HepG2 (cell line): ENCODE measurements around the gene KRABD2.

Experiments
- AGO1 ChIP-seq: fragments of 200-400 bp; formaldehyde crosslinking; IDR thresholded peaks from 2 replicates; pipeline ENCODE4 v1.6.1; 2017; ENCODE audit warnings: mild to moderate bottlenecking, low read depth, low read length, moderate library complexity; ENCODE audit not compliant: poor library complexity, severe bottlenecking
- BCL3 ChIP-seq: sonication (generic); formaldehyde crosslinking; IDR thresholded peaks from 2 replicates; pipeline ENCODE4 v1.5.1; 2020; ENCODE audit warnings: mild to moderate bottlenecking, missing genetic modification reagents, moderate library complexity
- CREB1 ChIP-seq, 2 experiments: fragments of 450-650 bp in 1 of 2; IDR thresholded peaks; 2 replicates each; pipeline ENCODE4 v1.6.1; 2016 to 2017; ENCODE audit warnings: control low read depth in 1 of 2, mild to moderate bottlenecking in 1 of 2, missing compliant biosample characterization in 1 of 2, missing genetic modification characterization in 1 of 2
- DR1 ChIP-seq: sonication (generic); formaldehyde crosslinking; IDR thresholded peaks from 2 replicates; pipeline ENCODE4 v1.8.0; 2021; ENCODE audit warnings: mild to moderate bottlenecking, missing genetic modification reagents, inconsistent platforms
- DZIP1 ChIP-seq: sonication (generic); formaldehyde crosslinking; IDR thresholded peaks from 2 replicates; pipeline ENCODE4 v1.5.0; 2020; ENCODE audit warnings: mild to moderate bottlenecking, missing genetic modification reagents
- EEA1 ChIP-seq: sonication (generic); formaldehyde crosslinking; IDR thresholded peaks from 2 replicates; pipeline ENCODE4 v1.5.1; 2020; ENCODE audit warnings: mild to moderate bottlenecking, missing genetic modification reagents, borderline replicate concordance
- HNF4G ChIP-seq, 2 experiments: sonication (generic) in 1 of 2; formaldehyde crosslinking in 1 of 2; IDR thresholded peaks; 2 replicates each; pipeline versions ENCODE4 v1.4.0 to v1.6.1; 2011 to 2020; ENCODE audit warnings: borderline replicate concordance in 2 of 2, low read depth in 2 of 2, mild to moderate bottlenecking in 2 of 2, low read length in 1 of 2, missing genetic modification reagents in 1 of 2, moderate library complexity in 1 of 2
- NBN ChIP-seq: fragments of 450-650 bp; conservative IDR thresholded peaks from 2 replicates; pipeline ENCODE4 v1.6.1; 2017
- SIN3B ChIP-seq: fragments of 150-350 bp; IDR thresholded peaks from 2 replicates; pipeline ENCODE4 v1.6.1; 2014; ENCODE audit warnings: low read length
- ZNF143 ChIP-seq: sonication (generic); formaldehyde crosslinking; IDR thresholded peaks from 2 replicates; pipeline ENCODE4 v1.4.0; 2020; ENCODE audit warnings: missing genetic modification reagents
- ZNF354B ChIP-seq: sonication (generic); formaldehyde crosslinking; IDR thresholded peaks from 2 replicates; pipeline ENCODE4 v1.8.0; 2022; ENCODE audit warnings: mild to moderate bottlenecking, missing genetic modification reagents
- ZNF367 ChIP-seq: sonication (generic); formaldehyde crosslinking; IDR thresholded peaks from 2 replicates; pipeline ENCODE4 v1.4.0; 2020; ENCODE audit warnings: missing genetic modification reagents, borderline replicate concordance
- ZNF446 ChIP-seq: sonication (generic); formaldehyde crosslinking; IDR thresholded peaks from 2 replicates; pipeline ENCODE4 v1.5.0; 2020; ENCODE audit warnings: mild to moderate bottlenecking, missing genetic modification reagents
- ZSCAN22 ChIP-seq: sonication (generic); formaldehyde crosslinking; IDR thresholded peaks from 2 replicates; pipeline ENCODE4 v1.4.0; 2020; ENCODE audit warnings: mild to moderate bottlenecking, missing genetic modification reagents
- TF ChIP-seq, protein P1 (sequence below): IDR thresholded peaks from 2 replicates; pipeline ENCODE4 v1.4.0; 2020; ENCODE audit warnings: mild to moderate bottlenecking, missing genetic modification reagents
- TF ChIP-seq, protein P2 (sequence below): sonication (generic); formaldehyde crosslinking; IDR thresholded peaks from 2 replicates; pipeline ENCODE4 v1.8.0; 2022; ENCODE audit warnings: missing genetic modification reagents, mild to moderate bottlenecking, inconsistent platforms, borderline replicate concordance
- TF ChIP-seq, protein P3 (sequence below): IDR thresholded peaks from 2 replicates; pipeline ENCODE4 v1.6.1; 2012; ENCODE audit warnings: low read depth, low read length, improper control_type of control experiment

The KRABD2 gene

DNA sequence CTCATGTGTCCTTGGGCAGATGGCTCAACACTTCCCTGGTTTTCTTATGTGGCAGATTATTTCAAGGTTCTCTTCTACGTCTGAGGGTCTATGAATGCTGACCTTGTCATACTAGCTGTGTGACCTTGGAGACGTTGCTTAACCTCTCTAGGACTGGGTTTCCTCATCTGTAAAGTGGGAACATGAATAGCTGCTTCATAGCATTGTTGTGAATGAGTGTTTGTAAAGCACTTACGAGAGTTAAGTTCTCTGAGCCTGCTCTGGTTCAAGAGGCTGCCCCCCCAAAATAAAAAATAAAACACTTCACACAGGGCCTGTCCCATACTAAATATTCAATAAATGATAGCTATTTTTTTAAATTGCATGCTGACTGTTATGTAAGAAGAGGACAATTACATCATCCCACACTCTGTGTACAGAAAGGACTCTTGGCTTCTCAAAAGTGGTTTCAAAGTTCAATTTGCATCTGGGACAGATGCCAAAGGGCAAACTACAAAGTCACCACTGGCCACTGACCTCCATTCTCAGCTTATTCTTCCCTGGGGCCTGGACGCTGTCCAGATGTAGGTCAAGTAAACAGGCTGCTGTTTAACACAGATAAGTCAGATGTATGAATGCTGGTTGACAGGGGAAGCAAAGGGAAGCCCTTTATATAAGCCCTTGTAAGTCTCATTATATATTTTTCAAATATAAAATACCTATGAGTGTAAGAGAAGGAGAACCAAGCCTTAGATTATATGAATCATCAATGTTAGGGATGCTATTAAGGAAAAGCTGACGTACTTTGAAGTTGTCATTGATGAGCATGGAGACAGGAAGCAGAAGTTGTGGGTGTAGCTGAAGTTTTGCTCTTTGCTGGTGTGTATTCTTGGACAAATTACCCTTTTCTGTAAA lies 43.8 kb upstream of the KRABD2 start (continued):
- TF ChIP-seq BCL3 (CRISPR knock-in tag): no peak
- TF ChIP-seq, protein P1, sequence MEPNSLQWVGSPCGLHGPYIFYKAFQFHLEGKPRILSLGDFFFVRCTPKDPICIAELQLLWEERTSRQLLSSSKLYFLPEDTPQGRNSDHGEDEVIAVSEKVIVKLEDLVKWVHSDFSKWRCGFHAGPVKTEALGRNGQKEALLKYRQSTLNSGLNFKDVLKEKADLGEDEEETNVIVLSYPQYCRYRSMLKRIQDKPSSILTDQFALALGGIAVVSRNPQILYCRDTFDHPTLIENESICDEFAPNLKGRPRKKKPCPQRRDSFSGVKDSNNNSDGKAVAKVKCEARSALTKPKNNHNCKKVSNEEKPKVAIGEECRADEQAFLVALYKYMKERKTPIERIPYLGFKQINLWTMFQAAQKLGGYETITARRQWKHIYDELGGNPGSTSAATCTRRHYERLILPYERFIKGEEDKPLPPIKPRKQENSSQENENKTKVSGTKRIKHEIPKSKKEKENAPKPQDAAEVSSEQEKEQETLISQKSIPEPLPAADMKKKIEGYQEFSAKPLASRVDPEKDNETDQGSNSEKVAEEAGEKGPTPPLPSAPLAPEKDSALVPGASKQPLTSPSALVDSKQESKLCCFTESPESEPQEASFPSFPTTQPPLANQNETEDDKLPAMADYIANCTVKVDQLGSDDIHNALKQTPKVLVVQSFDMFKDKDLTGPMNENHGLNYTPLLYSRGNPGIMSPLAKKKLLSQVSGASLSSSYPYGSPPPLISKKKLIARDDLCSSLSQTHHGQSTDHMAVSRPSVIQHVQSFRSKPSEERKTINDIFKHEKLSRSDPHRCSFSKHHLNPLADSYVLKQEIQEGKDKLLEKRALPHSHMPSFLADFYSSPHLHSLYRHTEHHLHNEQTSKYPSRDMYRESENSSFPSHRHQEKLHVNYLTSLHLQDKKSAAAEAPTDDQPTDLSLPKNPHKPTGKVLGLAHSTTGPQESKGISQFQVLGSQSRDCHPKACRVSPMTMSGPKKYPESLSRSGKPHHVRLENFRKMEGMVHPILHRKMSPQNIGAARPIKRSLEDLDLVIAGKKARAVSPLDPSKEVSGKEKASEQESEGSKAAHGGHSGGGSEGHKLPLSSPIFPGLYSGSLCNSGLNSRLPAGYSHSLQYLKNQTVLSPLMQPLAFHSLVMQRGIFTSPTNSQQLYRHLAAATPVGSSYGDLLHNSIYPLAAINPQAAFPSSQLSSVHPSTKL (CRISPR knock-in tag): peak; percentile 100
- TF ChIP-seq, protein P2, sequence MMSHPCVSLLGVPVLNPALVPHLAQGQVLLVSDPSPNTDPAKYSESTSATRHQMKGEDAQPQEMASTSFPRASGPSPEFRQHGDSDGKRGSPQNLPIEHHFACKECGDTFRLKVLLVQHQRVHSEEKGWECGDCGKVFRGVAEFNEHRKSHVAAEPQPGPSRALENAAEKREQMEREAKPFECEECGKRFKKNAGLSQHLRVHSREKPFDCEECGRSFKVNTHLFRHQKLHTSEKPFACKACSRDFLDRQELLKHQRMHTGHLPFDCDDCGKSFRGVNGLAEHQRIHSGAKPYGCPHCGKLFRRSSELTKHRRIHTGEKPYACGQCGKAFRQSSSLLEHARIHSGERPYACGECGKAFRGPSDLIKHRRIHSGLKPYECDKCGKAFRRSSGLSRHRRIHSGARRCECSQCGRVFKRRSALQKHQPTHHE (CRISPR knock-in tag): peak; percentile 63; the same call in 1 of the 2 replicates
- TF ChIP-seq CREB1 (IDR thresholded peaks at IDR 0.05): peak; percentile 53; the same call in 1 of the 2 replicates
- TF ChIP-seq CREB1 (CRISPR knock-in tag; IDR thresholded peaks at IDR 0.05): peak; percentile 87
- no peak for TF ChIP-seq AGO1
- TF ChIP-seq ZNF354B (CRISPR knock-in tag): no peak
- no peak for TF ChIP-seq NBN
- TF ChIP-seq DZIP1 (CRISPR knock-in tag): no peak
- TF ChIP-seq SIN3B: no peak
- no peak for TF ChIP-seq ZNF367 (CRISPR knock-in tag)
- peak; percentile 99 for TF ChIP-seq HNF4G (IDR thresholded peaks at IDR 0.05; ENCODE audit: borderline replicate concordance, low read depth, low read length)
- TF ChIP-seq HNF4G (CRISPR knock-in tag; IDR thresholded peaks at IDR 0.05; ENCODE audit: borderline replicate concordance, low read depth): peak; percentile 99
- no peak for TF ChIP-seq DR1 (CRISPR knock-in tag)
- TF ChIP-seq EEA1: no peak
- peak; percentile 19; the same call in 1 of the 2 replicates for TF ChIP-seq ZNF143 (CRISPR knock-in tag)
- no peak for TF ChIP-seq ZNF446 (CRISPR knock-in tag)
- no peak for TF ChIP-seq ZSCAN22
- TF ChIP-seq, protein P3, sequence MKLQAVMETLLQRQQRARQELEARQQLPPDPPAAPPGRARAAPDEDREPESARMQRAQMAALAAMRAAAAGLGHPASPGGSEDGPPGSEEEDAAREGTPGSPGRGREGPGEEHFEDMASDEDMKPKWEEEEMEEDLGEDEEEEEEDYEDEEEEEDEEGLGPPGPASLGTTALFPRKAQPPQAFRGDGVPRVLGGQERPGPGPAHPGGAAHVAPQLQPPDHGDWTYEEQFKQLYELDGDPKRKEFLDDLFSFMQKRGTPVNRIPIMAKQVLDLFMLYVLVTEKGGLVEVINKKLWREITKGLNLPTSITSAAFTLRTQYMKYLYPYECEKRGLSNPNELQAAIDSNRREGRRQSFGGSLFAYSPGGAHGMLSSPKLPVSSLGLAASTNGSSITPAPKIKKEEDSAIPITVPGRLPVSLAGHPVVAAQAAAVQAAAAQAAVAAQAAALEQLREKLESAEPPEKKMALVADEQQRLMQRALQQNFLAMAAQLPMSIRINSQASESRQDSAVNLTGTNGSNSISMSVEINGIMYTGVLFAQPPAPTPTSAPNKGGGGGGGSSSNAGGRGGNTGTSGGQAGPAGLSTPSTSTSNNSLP: peak; percentile 82
